GM12873 (cell line): ENCODE measurements around the gene IGFL3.
A peak's percentile ranks its signal among the peaks of the same experiment; 100 is the strongest.

Experiments used
- CTCF ChIP-seq: IDR thresholded peaks from 2 replicates; pipeline ENCODE4 v1.5.1; 2012; ENCODE audit warnings: low read depth, mild to moderate bottlenecking, moderate library complexity, low read length, control low read depth; ENCODE audit not compliant: insufficient read depth; ENCODE audit errors: missing control alignments

Gene IGFL3

GRCh38 chr19:46124638-46125115 is at the start of gene IGFL3:
Gene IGFL3 (minus strand): TSS chr19:46124688. CDS start chr19:46124649, 39 bp downstream.
- TF ChIP-seq CTCF, result no peak

DNA sequence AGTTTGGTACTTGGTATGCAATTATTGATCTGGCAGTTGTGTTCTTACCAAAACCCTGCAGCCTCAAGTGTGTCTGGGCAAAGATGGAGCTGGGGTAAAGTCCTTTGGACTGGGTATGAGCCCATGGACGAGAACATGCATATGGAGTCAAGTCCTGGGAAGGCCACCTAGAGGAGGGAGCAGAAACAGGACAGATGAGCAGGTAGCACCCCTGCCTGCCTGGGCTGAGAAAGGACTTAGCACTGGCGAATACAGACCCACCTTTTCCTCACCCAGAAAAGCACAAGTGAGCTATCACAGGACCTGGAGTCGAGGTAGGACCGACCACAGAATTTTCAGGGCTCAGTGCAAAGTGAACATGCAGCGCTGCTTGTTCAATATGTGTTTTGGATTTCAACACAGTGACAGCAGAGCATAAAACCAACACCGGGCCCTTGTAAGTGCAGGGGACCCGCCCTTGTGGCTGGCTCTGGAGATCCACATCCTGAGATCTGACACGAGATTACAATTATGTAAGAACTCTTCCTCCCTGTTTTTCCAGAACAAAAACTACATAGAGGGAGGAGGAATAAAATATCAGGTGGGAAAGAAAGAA is 49.5 kb upstream of the IGFL3 start:
- peak; percentile 18 for TF ChIP-seq CTCF

- no peak for TF ChIP-seq CTCF
These were observed 38.2 kb upstream of the IGFL3 start for GRCh38 chr19:46162731-46163130.

- TF ChIP-seq CTCF, result no peak
These were observed 35.8 kb upstream of the IGFL3 start for GRCh38 chr19:46160233-46160775.

DNA sequence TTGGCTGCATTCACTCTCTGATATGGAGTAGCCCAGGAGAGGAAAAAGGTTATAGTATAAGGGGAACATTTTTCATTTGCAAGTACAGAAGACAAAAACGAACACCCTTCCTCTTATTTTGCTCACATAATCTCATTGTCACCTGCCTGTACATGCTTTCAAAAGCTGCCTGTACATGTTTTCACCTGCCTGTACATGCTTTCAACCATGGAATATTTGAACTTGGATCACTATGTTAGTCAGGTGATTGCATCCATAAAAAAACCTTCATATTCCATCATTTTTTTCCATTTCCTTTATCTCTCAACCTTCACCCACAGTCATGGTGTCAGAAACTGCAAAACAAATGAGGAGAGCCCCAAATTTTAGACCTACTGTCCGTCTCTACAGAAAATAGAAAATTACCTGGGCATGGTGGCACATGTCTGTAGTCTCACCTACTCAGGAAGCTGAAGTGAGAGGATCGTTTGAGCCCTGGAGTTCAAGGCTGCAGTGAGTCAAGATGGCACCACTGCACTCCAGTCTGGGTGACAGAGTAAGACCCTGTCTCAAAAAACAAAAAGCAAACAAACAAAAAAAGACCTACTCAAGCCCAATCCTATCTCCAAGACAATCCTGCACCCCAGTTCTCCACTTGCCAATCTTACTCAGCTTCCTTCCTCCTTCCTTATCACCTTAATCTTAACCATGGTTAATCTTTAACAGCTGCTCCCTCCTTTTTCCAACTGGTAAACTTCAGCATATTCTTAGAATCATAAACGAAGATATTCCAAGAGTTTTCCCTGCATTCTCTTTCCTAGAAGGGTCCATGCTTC is 35.1 kb upstream of the IGFL3 start:
- no peak for TF ChIP-seq CTCF

DNA sequence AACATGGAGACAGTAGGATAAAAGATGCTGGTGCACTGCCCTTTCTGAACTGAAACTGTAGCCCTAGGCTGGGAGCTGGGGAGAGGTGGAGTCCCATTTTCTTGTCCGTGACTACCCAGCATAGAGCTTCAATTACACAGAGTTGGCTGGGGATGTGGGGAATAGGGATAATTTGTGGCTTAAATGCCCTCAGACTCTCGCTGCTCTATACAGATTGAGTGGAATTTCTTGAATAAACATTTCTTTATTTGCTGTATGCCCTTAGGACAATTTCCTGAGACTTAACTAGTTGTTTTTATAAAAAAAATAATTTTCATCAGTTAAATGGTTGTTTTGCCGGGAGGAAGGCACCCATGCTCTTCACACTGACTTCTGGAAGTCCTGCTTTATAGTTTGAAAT is 30.7 kb upstream of the IGFL3 start:
- no peak for TF ChIP-seq CTCF

- no peak for TF ChIP-seq CTCF
These were observed 26.1 kb upstream of the IGFL3 start for GRCh38 chr19:46150606-46151005.
